ENCODE data around the gene PHRF1.
A peak's percentile ranks its signal among the peaks of the same experiment; 100 is the strongest.
"Not testable (repeated sequence)": the region's sequence is repeated elsewhere in the genome, so short reads cannot be mapped to it uniquely, and the experiment has no call there.

PHRF1 gene

DNA sequence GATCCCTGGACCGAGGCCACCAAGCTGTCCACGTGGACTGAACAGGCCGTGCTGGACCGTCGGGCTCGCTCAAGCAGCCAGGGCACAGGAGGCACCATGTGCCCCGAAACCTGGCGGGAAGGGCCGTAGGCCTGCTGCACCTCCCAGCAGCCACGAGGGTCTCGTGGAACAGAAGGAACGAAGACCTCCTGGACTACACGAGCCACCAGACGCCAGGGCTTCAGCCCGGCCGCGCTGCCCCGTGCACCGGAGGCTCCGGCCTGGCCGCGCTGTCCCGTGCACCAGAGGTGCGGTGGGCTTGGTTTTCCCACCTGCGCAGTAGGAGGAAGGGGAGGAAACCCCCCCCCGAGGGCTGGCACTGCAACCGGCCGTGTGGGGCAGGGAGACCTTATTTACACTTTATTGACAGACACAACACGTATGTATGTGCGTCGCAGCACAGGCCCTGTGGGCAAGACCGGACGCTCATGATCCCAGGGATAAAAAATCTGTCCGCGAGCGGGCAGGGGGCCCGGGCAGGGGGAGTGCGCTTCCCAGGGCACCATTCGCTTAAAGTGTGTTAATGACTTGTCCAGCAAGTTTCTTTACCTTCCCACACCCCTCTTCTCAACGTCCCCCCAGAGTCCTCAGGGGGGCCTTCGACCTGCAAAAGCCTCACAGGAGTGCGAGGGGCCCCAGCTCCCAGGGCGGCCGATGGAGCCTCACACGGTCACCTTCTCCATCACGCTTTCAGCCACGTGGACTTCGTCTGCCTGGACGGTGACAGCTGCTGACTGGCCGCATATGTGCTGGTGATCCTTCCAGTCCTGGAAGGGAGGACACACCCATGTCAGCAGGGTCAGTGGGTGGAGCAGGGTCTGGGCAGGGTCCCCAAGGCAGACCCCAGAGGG, 67.8 kb downstream of the PHRF1 start:
- no peak for DNase-seq (ENCODE audit: low spot score)
- in situ Hi-C loops (cut with MboI; ENCODE audit: low sequenced_read_pairs, unreplicated experiment), result no loop called here
- TF ChIP-seq, protein P1, sequence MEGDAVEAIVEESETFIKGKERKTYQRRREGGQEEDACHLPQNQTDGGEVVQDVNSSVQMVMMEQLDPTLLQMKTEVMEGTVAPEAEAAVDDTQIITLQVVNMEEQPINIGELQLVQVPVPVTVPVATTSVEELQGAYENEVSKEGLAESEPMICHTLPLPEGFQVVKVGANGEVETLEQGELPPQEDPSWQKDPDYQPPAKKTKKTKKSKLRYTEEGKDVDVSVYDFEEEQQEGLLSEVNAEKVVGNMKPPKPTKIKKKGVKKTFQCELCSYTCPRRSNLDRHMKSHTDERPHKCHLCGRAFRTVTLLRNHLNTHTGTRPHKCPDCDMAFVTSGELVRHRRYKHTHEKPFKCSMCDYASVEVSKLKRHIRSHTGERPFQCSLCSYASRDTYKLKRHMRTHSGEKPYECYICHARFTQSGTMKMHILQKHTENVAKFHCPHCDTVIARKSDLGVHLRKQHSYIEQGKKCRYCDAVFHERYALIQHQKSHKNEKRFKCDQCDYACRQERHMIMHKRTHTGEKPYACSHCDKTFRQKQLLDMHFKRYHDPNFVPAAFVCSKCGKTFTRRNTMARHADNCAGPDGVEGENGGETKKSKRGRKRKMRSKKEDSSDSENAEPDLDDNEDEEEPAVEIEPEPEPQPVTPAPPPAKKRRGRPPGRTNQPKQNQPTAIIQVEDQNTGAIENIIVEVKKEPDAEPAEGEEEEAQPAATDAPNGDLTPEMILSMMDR (IDR thresholded peaks at IDR 0.05; ENCODE audit: borderline replicate concordance, control extremely low read depth, extremely low read depth, insufficient read depth, missing control alignments), result no peak

DNA sequence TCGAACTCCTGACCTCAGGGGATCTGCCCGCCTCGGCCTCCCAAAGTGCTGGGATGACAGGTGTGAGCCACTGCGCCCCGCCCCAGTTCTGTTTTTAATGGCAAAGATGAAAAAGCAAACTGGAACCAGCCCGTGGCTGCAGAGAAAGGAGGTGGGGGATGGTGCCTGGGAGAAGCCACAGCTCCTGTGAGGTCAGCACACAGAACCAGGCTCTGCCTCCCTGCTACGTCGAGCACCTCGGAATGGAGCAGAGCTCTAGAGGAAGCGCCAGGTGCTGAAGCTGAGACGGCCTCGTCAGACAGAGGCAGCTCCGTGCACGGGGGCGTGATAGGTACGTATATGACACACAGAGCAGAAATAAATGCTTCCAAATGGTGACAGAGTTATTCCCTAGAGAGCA, 69.3 kb downstream of the PHRF1 start:
- TF ChIP-seq, protein P1 (IDR thresholded peaks at IDR 0.05; ENCODE audit: borderline replicate concordance, control extremely low read depth, extremely low read depth, insufficient read depth, missing control alignments), result no peak
- in situ Hi-C loops (cut with MboI; ENCODE audit: low sequenced_read_pairs, unreplicated experiment), result no loop called here
- peak; percentile 57 for DNase-seq (ENCODE audit: low spot score)

- TF ChIP-seq, protein P1 (IDR thresholded peaks at IDR 0.05; ENCODE audit: borderline replicate concordance, control extremely low read depth, extremely low read depth, insufficient read depth, missing control alignments), result no peak
- peak; percentile 36 for DNase-seq (ENCODE audit: low spot score)
- in situ Hi-C loops (cut with MboI; ENCODE audit: low sequenced_read_pairs, unreplicated experiment), result no loop called here
Measured at GRCh38 chr11:646214-646613, 69.9 kb downstream of the PHRF1 start.

DNA sequence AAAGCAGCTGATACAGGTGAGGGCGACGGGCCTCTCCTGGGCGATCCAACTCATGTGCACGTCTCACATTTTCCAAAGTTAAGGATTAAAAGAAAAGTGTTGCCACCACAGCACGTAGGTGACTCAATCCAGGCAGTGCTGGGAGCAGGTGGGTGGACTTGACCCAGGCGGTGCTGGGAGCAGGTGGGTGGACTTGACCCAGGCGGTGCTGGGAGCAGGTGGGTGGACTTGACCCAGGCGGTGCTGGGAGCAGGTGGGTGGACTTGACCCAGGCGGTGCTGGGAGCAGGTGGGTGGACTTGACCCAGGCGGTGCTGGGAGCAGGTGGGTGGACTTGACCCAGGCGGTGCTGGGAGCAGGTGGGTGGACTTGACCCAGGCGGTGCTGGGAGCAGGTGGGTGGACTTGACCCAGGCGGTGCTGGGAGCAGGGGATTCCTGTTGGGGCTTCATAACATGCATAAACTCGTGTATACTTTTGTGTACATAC, 71.4 kb downstream of the PHRF1 start:
- in situ Hi-C loops (cut with MboI; ENCODE audit: low sequenced_read_pairs, unreplicated experiment); DNase-seq (ENCODE audit: low spot score): not testable (repeated sequence)

GRCh38 chr11:650482-650881, 74.2 kb downstream of the PHRF1 start:
- in situ Hi-C loops (cut with MboI; ENCODE audit: low sequenced_read_pairs, unreplicated experiment), result no loop called here
- TF ChIP-seq, protein P1 (IDR thresholded peaks at IDR 0.05; ENCODE audit: borderline replicate concordance, control extremely low read depth, extremely low read depth, insufficient read depth, missing control alignments), result no peak

DNA sequence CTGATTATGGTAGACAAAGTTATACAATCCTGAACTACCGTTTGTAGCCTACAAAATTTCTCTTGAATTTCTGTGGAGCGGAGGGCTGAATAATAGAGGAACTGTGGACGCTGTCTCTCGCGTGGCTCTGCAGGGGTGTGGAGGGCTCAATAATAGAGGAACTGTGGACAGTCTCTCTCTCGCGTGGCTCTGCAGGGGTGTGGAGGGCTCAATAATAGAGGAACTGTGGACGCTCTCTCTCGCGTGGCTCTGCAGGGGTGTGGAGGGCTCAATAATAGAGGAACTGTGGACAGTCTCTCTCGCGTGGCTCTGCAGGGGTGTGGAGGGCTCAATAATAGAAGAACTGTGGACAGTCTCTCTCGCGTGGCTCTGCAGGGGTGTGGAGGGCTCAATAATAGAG, 76.9 kb downstream of the PHRF1 start:
- in situ Hi-C loops (cut with MboI; ENCODE audit: low sequenced_read_pairs, unreplicated experiment); DNase-seq (ENCODE audit: low spot score): not testable (repeated sequence)

More at GRCh38 chr11:650482-650881, 74.2 kb downstream of the PHRF1 start:
- DNase-seq (ENCODE audit: low spot score), result no peak

- no peak for DNase-seq (ENCODE audit: low spot score)
- TF ChIP-seq, protein P1 (IDR thresholded peaks at IDR 0.05; ENCODE audit: borderline replicate concordance, control extremely low read depth, extremely low read depth, insufficient read depth, missing control alignments), result no peak
- in situ Hi-C loops (cut with MboI; ENCODE audit: low sequenced_read_pairs, unreplicated experiment), result no loop called here
Measured at GRCh38 chr11:653837-654236, 77.6 kb downstream of the PHRF1 start.

DNA sequence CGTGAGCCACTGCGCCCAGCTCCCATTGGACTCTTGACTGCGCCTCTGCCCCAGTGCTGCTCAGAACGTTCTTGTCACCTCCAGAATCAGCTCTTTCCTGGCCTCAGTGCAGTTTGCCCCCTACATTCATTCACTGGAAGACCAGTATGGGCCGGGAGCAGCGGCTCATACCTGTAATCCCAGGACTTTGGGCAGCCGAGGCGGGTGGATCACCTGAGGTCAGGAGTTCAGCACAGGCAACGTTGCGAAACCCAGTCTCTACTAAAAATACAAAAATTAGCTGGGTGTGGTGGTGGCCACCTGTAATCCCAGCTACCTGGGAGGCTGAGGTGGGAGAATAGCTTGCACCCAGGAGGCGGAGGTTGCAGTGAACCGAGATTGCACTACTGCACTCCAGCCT, 78.2 kb downstream of the PHRF1 start:
- in situ Hi-C loops (cut with MboI; ENCODE audit: low sequenced_read_pairs, unreplicated experiment); DNase-seq (ENCODE audit: low spot score): not testable (repeated sequence)

Data from GM13976 (cell line).